NCI-H446 treated with DMSO at 0.1 percent for 48 hours (cell line): ENCODE measurements around the gene ISM1.

Experiments used
- DNase-seq: peaks from one replicate; lab custom pipeline; 2025; lab: John Stamatoyannopoulos, UW

ISM1 gene

DNA sequence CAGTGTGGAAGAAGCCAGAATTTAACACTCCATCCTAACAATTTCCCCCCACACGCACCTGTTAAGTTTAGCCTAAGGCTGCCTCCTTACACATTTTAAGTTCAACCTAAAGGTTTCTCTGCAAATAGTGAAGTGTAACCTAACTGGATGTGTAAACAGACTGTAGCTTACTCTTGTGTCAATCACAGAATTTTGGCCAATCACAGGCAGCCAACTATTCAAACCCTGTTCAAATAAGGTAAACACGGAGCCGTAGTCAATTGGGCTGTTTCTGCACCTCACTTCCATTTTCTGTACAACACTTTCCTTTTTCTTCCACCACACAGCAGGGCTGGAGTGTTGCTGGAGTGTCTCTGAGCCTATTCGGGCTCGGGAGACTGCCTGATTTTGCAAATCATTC lies 92.1 kb downstream of the ISM1 start:
- no peak for DNase-seq

DNA sequence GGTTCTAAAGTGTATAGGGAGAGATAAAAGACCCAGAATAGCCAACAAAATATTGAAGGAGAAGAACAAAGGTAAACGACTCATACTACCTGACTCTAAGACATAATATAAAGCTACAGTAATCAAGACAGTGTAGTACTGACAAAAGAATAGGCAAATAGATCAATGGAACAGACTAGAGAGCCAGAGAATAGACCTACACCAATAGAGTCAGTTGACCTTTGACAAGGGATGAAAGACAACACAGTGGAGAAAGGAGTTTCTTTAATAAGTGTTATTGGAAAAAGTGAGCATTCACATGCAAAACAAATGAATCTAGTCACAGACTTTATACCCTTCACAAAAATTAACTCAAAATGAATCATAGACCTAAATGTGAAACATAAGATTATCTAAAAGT lies 96.4 kb downstream of the ISM1 start:
- DNase-seq, result no peak

DNA sequence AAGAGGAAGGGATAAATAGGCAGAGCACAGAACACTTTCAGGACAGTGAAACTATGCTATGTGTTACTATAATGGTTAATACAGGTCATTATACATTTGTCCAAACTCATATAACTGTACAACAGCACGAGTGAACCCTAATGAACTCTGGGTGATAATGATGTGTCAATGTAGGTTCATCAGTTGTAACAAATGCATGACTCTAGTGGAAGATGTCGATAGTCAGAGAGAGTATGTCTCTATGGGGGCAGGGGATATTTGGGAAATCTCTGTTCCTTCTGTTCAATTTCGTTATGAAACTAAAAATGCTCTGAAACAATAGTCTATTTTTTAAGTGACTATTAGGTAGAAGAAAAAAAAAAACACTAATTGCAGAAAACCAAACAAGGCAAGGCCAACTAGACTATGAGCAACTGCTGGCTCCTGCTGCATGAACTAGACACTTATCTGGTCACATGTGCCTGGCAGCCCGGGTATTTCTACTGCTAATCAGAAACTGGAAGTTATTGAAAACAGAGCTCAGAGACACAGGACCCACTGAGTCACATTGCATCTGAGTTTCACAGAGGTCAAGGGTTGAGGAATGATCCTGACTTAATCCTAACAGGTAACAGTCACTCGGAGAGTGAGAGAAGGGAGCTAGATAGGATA lies 97.9 kb downstream of the ISM1 start:
- no peak for DNase-seq

DNA sequence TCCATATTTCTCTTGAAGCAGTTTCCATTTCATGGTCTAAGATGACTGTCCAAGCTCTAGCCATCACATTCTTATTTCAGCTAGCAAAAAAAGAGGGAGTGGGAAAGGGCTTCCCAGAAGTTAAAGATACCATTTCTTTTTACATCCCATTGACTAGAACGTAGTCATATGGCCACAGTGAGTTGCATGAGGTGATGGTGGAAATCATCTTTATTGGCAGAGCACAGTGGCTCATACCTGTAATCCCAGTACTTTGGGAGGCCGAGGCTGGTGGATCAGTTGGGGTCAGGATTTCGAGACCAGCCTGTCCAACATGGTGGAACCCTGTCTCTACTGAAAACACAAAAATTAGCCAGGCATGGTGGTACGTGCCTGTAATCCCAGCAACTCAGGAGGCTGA lies 99.6 kb downstream of the ISM1 start:
- no peak for DNase-seq

DNA sequence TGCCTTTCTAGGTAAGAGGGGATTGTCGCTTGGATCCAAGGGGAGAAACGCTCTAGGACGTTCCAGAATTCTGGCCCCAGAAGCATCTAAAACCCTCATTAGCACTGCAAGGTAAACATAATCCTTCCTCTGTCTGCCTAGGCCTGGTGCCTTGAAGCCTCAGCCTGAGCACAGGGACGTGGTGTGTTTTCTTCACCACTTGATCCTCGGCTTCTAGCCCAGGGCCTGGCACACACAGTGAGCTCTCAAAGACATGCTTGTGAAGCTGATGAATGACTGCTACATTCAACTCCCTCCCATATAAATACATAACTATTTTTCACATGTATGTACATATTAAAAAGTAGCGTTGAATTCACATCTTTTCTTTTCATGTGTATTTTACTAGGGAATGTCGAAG lies 100.3 kb downstream of the ISM1 start:
- no peak for DNase-seq

DNA sequence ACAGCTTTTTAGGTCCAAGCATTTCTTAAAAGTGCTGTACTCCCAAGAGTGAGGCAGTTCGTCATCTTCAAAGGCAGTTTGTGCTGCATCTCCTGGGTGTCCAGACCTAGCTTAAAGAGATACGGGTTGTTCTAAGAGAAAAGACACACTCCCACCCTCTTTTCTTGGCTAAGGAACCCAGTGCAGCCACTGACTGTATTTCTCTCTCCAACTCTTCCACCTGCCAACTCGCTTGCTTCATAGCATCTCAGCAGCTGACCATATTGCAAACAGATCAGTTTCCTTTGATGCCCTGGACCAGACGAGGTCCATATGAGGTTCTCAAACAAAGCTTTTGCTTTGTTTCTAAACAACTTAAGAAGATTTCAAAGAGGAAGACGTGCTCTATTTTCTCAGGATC lies 101.1 kb downstream of the ISM1 start:
- no peak for DNase-seq

DNA sequence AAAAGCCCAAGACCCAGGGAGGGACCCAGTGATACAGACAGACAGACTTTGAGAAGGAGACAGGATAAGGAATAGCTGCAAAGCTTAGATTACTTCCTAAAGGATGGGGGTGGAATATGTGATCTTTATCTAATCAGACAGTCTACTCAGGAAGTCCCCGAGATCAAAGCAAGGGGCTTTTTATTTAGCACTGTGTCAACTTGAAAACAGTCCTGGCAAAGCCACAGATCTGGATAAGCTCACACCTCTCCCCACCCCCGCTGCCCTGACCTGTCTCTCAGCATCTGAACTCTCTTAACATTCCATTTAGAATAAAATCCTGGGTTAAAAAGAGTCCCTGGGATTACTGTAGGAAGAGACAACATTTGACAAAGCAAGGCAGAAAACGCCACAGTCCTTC lies 101.5 kb downstream of the ISM1 start:
- no peak for DNase-seq

DNA sequence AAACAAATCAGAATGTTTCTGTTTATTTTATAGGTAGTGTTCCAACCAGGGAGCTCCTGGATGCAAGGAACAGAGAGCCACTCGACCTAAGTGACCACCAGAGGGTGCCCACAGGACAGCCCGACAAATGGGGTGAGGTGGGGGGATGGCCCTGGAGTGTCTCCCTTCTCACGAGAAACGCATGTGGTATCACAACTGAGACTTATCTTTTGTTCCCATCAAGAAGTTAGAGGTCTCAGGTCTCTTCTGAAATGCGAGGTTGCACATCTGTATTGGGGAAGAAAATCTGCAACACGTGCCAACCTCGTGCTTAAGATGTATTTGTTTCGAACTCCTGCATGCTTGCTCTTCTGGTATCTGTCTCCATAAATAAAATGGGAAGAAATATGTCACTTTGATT lies 104.0 kb downstream of the ISM1 start:
- DNase-seq, result no peak

DNA sequence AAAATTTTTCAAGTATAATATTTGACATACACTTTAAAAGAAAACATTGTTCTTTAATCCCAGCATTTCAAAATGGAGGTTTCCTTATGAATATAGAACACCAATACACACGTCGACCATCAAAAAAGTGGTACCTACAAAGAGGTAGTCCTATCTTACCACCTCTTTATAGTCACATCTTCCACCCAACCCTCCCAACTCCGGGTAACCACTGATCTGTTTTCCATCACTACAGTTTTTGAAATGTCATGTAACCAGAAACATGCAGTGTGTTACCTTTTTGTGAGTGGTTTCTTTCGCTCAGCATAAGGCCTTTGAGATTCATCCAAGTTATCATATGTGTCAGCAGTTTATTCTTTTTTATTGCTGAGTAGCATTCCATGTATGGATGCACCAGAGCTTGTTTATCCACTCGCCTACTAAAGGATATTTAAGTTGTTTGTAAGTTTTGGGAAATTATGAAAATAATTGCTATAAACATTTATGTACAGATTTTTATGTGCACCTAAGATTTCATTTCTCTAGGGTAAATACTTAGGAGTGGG lies 104.8 kb downstream of the ISM1 start:
- DNase-seq, result no peak

DNA sequence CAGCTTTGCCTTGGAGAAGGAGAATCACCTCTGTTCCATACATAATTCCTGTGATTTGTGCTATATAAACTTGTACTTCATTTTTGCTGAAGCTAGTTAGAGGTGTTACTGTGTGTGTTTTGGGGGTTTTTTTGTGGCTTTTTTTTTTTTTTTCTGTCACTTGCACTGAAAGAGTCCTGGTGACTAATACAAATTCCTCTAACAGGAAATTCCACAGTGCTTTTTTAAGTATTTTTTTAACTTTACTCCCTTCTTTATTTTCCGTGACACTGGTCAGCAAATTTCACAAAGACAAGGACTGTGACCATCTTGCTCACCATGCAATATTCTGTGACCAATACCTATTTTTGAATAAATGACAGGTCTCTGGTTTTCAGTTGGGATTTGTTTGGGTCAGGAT lies 110.5 kb downstream of the ISM1 start:
- no peak for DNase-seq

DNA sequence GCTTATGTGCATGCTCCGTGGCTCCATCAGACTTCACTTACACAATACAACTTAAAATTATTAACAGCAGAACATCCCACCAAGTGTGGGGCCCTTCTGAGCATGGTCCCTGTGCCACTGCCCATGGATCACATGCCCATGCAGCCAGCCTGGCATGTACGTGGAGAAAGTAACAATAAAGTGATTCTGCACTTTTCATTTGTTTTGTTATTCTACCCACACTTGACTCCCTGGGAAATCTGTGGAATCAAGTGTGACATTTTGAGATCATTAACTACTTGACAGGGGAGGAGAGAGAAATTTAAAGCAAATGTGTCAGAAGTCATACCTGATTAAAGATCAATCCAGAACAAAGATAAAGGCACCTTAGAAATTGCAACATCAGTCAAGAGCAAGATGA lies 112.0 kb downstream of the ISM1 start:
- DNase-seq, result no peak

DNA sequence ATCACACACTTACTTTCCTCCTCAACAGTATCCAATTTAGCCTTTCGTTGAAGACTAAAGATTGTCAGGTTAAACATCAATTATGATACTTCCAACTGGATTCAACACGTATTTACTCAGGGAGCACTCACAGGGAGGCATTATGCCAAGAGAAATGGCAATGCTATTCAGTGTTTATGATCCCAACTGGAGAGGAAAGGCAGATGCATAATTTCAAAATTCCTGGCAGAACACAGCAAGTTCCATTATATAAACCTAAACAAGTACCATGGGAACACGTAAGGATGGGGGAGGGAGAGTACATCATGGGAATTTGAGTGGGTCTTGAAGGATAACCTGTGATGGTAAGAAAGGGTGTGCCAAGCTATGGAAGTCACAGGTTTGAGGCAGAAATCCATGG lies 112.7 kb downstream of the ISM1 start:
- DNase-seq, result no peak

DNA sequence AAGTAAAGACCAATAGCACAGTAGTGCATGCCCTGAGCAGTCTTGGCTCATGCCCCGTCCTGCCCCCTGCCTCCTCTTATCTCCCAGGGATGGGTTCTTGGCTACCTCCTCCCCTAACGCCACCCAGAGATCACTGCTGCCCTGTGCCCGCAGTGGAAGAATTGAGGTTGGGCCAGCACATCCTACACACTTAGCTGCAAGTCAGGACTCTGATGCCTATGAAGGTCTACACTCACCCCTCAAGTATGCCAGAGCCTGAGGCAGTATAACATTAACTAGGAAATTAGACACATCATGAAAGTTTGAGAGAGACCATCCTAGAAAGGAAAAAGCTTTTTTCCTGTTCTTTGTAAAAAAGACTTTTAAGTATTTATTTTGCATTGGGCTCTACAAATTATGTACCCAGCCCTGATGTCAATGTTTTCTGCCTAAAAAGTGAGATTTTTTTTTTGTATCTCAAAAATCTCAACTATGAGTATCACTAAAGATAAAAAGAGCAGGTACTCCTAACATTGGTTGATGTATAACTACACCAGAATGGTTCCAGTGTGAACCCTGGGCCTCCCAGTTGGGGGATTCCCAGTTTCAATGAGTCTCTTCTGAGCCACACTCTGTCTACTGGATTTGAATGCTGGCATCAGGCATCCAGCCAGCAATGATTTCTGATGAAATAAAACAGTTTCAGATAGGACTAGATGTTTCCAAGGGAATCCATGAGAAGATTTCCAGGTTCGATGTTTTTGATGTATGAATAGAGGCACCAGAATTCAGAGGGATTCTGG lies 115.4 kb downstream of the ISM1 start:
- DNase-seq, result no peak

DNA sequence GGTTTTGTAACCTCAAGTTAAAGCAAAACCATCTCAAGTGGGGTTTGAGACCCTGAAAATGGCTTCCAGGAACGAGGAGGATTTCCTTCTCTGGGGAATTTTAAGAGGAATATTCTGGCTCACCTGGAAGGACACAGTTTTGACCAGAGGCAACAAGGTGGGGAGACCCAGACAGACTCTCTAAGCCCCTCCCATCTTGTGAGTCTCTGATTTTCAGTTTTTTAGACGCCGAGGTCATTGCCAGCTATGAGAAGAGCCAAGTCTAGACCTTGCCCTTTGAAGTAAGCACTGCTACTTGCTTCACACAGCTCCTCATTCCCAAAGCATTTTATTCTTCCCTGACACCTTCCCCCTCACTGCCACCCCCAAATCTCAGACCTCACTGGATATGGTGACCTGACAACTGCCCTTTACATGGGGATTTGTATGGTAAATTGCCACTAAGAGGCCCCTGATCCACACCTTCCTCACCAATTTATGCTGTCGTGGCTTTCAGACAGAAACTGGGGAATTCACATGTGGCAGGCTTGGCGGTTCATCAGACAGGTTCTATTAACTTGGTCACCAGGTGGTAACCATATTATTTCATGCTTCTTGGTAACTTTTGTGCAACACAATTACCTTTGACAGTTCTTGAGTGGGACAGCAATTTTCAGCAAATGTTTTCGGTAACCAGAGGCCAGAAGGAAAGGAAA lies 116.2 kb downstream of the ISM1 start:
- no peak for DNase-seq

DNA sequence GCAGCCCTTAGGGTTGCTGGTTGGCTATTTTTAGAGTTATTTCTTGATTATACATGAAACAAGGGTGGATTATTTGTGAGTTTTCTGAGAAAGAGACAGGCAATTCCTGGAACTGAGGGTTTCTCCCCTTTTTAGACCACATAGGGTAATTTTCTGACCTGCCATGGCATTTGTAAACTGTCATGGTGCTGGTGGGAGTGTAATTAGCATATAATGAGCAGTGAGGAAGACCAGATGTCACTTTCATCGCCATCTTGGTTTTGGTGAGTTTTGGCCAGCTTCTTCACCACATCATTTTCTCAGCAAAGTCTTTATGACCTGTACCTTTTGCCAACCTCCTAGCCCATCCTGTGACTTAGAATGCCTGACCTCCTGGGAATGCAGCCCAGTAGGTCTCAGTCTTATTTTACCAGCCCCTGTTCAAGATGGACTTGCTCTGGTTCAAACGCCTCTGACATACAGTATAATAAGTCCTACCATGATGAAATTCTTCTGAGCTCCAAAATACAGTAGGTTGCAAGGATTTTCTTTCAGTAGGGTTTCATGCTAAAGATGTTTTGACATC lies 117.1 kb downstream of the ISM1 start:
- DNase-seq, result no peak

DNA sequence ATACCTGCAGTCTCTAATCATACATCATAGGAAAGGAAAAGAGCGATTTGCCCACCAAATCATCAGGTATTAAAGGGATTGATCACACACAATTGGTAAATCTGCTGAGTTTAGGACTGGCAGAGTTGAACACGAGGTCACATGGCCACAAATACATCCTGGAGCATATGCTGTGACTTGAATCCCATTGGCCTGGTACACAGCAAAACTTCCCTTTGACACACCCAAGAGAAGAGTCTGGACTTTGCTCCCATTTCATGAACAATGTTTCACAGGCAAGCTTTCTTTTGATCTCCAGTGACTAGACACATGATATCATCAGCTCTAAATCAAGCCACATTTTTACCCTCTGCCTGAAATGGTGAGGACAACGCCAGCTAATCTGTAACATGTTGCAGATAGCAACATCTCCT lies 117.9 kb downstream of the ISM1 start:
- DNase-seq, result no peak

DNA sequence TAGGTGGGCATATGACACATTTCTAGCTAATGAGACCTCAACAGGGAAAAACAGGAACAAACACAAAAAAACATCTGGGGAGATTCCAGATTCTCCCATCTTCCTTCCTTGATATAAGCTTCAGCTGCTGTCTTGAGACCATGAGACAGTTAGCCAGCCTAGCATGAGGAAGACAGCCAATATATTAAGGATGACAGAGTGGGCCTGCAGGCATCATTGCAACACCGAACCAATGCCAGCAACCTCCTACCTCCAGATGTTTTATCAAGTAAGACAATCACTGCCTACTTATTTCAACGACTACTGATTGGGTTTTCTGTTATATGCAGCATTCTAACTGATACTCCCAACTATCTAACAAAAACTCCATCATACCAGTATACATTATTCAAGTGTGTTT lies 119.0 kb downstream of the ISM1 start:
- no peak for DNase-seq

DNA sequence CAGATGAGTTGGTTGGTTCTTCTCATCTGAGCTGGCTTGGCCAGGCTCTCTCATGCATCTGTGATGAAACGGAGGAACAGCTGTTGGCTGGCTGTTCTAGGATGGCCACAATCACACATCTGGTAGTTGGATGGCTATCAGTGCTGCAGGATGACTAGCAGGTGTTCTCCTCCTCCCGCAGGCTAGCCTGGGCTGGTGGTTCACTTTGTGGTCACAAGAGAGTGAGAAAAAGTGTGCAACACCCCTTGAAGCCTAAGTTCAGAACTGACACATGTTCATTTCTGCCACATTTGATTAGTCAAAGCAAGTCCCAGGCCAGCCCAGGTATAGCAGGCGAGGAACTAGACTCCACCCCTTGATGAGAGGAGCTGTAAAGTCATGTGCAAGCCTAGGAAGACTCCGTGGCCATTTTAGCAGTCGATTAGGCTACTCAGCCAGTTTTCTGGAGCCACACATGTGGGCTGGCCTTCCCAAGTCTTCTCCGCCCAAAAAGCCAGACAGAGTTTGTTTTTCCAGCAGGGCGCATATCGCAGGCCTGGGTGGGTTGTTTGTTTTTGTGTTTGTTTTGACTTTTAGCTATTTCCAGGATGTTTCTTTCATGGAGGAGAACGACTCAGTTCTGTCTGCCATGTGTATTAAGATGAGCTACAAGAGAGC lies 120.8 kb downstream of the ISM1 start:
- no peak for DNase-seq

DNA sequence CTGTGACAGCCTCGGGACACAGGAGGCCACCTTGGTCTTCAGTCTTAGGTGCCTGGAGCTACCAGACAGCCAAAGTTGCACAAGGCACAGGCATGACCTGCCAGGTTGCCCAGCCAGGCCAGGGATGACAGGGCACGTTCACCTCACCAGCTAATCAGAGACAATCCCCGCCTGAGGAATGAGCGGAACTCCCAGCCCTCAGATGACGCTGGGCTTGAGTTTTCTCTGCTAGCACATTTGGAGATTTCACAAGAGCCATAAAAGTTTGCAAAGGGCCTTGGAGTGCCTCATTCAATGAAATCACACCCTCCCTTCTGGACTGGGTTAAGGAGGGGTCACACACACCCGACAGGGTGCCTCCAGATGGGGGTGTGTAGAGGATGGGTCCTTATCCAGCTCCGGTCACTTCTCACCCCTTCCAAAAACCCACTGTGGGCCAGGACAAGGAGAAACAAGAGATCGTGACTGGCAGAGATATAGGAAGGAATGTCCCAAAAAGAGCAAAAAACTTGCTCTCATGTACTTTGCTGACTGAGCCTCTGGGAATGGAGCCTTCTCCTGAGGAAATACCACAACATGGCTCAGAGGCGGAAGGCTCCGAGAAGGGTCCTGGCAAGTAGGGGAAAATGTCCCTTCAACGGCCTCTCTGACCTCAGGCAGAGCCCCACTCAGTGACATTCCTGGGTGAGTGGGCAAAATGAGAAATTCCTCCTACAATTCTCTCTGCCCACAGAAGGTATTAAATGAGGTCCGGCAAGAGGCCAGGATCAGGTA lies 121.6 kb downstream of the ISM1 start:
- no peak for DNase-seq

DNA sequence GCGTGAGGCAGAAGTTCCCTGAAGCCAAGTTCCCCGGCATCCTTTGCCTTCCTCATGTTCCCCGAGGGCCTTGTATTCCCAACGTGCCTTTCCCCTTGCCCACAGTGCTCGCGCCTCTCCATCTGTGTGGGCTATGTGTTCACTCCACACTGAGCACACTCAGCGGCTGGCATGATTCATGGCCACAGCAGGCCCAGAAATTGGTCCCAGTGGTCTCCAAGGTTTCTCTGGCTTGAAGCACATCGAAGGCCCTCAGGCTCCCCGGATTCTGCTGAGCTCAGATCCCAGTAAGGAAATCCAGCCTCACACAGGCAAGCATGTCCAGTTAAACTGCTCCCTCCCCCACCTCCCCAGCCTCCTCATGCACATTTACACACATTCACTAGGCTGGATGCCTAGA lies 123.6 kb downstream of the ISM1 start:
- DNase-seq, result no peak
